PC-9 (cell line): ENCODE data around the gene CDH3.

Experiments
- EZH2 ChIP-seq: fragments of 200-600 bp; sonication (generic); IDR thresholded peaks from 2 replicates; pipeline ENCODE4 v1.8.0; 2017; ENCODE audit warnings: antibody characterized with exemption, low read depth
- TF ChIP-seq, protein P1 (sequence below): fragments of 200-600 bp; sonication (generic); conservative IDR thresholded peaks from 2 replicates; pipeline ENCODE4 v1.6.1; 2017; ENCODE audit warnings: mixed run types, antibody characterized with exemption, mild to moderate bottlenecking, moderate library complexity

- no peak for TF ChIP-seq EZH2
- TF ChIP-seq, protein P1, sequence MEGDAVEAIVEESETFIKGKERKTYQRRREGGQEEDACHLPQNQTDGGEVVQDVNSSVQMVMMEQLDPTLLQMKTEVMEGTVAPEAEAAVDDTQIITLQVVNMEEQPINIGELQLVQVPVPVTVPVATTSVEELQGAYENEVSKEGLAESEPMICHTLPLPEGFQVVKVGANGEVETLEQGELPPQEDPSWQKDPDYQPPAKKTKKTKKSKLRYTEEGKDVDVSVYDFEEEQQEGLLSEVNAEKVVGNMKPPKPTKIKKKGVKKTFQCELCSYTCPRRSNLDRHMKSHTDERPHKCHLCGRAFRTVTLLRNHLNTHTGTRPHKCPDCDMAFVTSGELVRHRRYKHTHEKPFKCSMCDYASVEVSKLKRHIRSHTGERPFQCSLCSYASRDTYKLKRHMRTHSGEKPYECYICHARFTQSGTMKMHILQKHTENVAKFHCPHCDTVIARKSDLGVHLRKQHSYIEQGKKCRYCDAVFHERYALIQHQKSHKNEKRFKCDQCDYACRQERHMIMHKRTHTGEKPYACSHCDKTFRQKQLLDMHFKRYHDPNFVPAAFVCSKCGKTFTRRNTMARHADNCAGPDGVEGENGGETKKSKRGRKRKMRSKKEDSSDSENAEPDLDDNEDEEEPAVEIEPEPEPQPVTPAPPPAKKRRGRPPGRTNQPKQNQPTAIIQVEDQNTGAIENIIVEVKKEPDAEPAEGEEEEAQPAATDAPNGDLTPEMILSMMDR: no peak
Measured at GRCh38 chr16:68665501-68665900, 20.4 kb downstream of the CDH3 start.
